HFFc6 (cell line): ENCODE results near the gene SCAANT1. TPM values are rescaled to one million over a fixed set of nuclear protein-coding genes. Genes with fewer than 3 reads are reported as not detected.

Source experiments
- DNase-seq: peaks from one replicate; pipeline ENCODE4 v3.0.0-alpha.2; 2018
- H3K27ac Mint-ChIP-seq: 2 replicates; pipeline ENCODE4 v1.8.0; 2020; ENCODE audit warnings: mild to moderate bottlenecking, mixed read lengths
- H3K27me3 Mint-ChIP-seq: 2 replicates; pipeline ENCODE4 v1.8.0; 2021; ENCODE audit warnings: mild to moderate bottlenecking, moderate library complexity, mixed read lengths; ENCODE audit not compliant: insufficient read depth
- H3K36me3 Mint-ChIP-seq: 2 replicates; pipeline ENCODE4 v1.8.0; 2021; ENCODE audit warnings: low read depth, mixed read lengths
- H3K4me1 Mint-ChIP-seq: 2 replicates; pipeline ENCODE4 v1.8.0; 2020; ENCODE audit warnings: low read depth, mixed read lengths
- H3K4me3 Mint-ChIP-seq: 2 replicates; pipeline ENCODE4 v1.8.0; 2020; ENCODE audit warnings: mild to moderate bottlenecking, moderate library complexity, mixed read lengths
- H3K9me3 Mint-ChIP-seq: 2 replicates; pipeline ENCODE4 v1.8.0; 2020; ENCODE audit warnings: mild to moderate bottlenecking, mixed read lengths
- total RNA-seq, 6 experiments: library from RNA; stranded (reverse); fragmentation: NEBNext Ultra II Directional; extraction: Animal tissue kit (Norgen Biotek cat#: 25700); gene quantifications; 2 replicates in 1 of 6; 3 replicates in 5 of 6; pipeline ENCODE4 v1.2.3, GENCODE V29; 2021
- TF ChIP-seq, protein P1 (sequence below): fragments of 200-600 bp; sonication (generic); IDR thresholded peaks from 2 replicates; pipeline ENCODE4 v1.5.0; 2021; ENCODE audit warnings: antibody characterized with exemption, mild to moderate bottlenecking

The SCAANT1 gene
- total RNA-seq, 6 experiments from 2014 or later: not detected

DNA sequence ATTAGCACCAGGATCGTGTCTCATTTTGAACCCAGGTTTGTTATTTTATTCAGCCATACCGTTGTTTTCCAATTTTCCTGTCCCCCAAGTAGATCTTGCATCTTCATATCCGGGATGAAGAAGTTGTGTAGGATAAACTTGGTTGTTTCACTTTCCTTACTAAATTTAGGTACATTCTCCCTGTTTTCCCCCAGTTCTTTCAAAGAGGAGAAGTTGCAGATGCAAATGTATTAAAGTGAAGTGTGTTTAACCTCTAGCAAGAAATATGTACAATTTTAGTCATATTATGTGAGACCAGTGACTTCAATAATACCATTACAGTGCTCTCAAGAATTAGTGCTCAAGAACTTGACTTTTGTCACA lies 47.2 kb downstream of the SCAANT1 start:
- H3K27ac Mint-ChIP-seq: peak overlapping the region; percentile 88
- TF ChIP-seq, protein P1, sequence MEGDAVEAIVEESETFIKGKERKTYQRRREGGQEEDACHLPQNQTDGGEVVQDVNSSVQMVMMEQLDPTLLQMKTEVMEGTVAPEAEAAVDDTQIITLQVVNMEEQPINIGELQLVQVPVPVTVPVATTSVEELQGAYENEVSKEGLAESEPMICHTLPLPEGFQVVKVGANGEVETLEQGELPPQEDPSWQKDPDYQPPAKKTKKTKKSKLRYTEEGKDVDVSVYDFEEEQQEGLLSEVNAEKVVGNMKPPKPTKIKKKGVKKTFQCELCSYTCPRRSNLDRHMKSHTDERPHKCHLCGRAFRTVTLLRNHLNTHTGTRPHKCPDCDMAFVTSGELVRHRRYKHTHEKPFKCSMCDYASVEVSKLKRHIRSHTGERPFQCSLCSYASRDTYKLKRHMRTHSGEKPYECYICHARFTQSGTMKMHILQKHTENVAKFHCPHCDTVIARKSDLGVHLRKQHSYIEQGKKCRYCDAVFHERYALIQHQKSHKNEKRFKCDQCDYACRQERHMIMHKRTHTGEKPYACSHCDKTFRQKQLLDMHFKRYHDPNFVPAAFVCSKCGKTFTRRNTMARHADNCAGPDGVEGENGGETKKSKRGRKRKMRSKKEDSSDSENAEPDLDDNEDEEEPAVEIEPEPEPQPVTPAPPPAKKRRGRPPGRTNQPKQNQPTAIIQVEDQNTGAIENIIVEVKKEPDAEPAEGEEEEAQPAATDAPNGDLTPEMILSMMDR: no peak

DNA sequence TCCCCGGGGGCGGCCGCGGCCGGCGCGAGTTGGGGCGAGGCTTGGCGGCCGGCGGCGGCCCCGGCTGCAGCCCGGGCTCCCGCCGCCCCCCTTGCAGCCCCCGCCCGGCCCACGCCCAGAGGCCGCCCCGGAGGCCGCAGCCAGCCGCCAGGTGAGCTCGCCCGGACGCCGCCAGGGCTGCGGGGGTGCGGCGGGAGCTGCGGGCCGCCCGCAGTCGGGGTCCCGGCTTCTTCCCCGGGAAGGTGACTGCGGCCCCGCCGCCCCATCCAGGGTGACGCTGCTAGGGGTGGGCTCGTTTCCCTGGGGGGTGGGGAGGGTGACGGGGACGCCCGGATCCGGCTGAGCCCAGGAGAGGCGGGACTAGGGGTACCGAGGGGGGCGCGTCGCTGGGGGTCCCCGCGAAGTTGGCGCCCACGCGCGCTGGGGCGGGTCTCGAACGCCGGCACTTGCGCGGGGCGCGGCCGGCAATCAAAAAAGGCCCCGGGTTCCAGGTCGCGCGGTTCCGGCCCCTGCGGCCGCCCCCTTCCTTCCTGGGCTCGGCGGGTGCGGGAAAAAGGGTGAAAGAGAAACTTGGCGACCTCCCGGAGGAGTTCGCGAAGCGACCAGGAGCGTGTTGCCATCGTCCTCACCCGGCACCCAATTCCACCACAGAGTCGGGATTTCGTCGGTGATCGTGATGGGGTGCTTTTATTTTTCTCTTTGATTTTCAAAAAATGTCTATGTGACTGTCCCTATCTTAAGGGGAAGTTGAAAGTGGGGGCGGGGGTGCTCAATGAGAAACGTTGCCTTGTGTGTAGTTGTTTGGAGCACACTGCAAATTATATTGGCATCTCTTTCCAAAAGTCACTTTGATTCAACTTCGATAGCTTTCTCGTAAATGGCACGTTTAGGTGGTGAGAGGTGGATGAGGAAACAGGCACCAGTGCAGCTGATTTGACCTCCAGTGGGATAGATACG lies 47.9 kb downstream of the SCAANT1 start:
- Mint-ChIP-seq H3K4me1 (peaks cover 37% of the 10 kb centered on the region), H3K36me3 (peaks cover 19% of the 10 kb centered on the region), H3K4me3 (peak overlapping the region; percentile 97), H3K27ac (peak overlapping the region; percentile 88), H3K27me3 (peaks cover 5% of the 10 kb centered on the region), H3K9me3 (no peaks in the 10 kb centered on the region)
- DNase-seq: no peak
- TF ChIP-seq, protein P1: peak; percentile 12; the same call in 1 of the 2 replicates

More for the DNA sequence above, 47.2 kb downstream of the SCAANT1 start:
- Mint-ChIP-seq H3K9me3 (no peaks in the 10 kb centered on the region), H3K36me3 (peaks cover 19% of the 10 kb centered on the region), H3K4me3 (peak overlapping the region; percentile 97), H3K27me3 (peaks cover 5% of the 10 kb centered on the region), H3K4me1 (peaks cover 37% of the 10 kb centered on the region)
- no peak for DNase-seq

DNA sequence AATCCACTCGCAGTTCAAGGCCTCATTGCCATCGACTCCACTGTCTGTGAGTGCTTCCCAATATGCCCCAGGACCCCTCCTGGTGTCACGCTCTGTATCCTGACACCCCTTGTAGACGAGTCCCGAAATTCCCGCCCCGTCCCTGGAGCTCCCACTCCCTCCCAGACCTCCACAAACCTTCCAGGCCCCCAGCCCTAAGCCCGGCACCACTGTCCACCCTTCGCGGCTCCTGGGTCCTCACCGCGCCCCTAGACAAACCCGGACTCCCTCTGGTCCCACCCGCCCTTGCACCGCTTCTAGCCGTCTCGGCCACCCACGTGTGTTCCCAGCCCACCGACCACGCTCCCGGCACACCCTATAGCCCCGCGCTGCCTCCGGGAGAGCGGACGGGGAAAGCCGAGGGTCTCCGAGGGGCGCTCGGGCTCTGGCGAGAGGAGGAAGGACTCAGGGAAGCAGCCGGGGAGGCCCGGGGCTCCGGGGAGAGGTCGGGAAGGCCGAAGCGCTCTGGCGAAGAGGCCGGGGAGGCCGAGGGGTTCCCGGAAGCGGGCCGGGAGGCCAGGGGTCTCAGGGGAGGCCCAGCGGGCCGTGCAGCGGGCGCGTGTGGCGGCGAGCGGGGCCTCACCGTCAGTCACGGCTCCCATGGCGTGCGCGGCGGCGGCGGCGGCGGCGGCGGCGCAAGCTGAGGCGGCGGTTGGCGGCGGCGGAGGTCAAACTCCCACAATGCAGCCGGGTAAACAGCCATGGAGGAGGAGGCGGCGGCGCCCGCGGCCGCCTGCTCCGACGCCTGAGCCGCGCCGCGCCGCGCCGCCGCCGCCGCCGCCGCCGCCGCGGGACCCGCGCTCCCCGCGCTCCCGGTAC lies 48.8 kb downstream of the SCAANT1 start, which contains the start of the genes ATXN7 and THOC7:
Gene ATXN7, plus strand, starts transcription at position 718 of the 858 bp plus-strand sequence. CDS start 48,732 bp downstream, outside the sequence.
Gene THOC7, minus strand, starts transcription at position 656 of the 858 bp plus-strand sequence. Its CDS starts 15 bp downstream, at position 641.
- peak; percentile 45 for DNase-seq
- H3K4me3 Mint-ChIP-seq: peak within 1 kb of the TSS; percentile 97
- H3K36me3 Mint-ChIP-seq: peaks cover 19% of the 10 kb centered on the region
- H3K4me1 Mint-ChIP-seq: peaks cover 37% of the 10 kb centered on the region
- no peaks in the 10 kb centered on the region for H3K9me3 Mint-ChIP-seq
- TF ChIP-seq, protein P1: no peak
- peaks cover 5% of the 10 kb centered on the region for H3K27me3 Mint-ChIP-seq
- peak within 1 kb of the TSS; percentile 91 for H3K27ac Mint-ChIP-seq

DNA sequence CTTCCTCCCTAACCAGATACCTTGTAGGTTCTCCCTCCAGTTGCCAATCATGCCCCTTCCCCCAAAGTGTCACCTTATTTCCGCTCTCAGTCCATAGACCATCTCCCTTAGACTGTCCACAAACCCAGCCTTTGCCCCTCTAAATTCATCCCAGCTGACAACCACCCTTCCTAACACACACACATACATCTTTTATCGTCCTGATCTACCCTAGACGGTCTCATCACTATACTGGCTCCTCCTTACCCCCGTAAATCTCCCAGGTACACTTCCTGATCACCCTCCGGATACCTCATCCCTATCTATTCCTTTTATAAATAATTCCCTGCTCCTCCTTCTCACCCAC lies 49.4 kb downstream of the SCAANT1 start:
- peaks cover 5% of the 10 kb centered on the region for H3K27me3 Mint-ChIP-seq
- TF ChIP-seq, protein P1: no peak
- no peaks in the 10 kb centered on the region for H3K9me3 Mint-ChIP-seq
- H3K4me3 Mint-ChIP-seq: peak overlapping the region; percentile 89
- H3K36me3 Mint-ChIP-seq: peaks cover 19% of the 10 kb centered on the region
- DNase-seq: no peak
- H3K4me1 Mint-ChIP-seq: peaks cover 39% of the 10 kb centered on the region
- peak overlapping the region; percentile 91 for H3K27ac Mint-ChIP-seq

Other genes starting within 250 kb of the SCAANT1 start
- not detected for gene C3orf49, start 93.1 kb downstream of the SCAANT1 start, total RNA-seq
- gene THOC7, start 48.6 kb downstream of the SCAANT1 start, total RNA-seq: 10 to 100 TPM; 68.2 to 82.5 (median 74.3) TPM
- 10 to 100 TPM; 11.5 to 18.4 (median 15.2) TPM for gene ATXN7, start 48.5 kb downstream of the SCAANT1 start, total RNA-seq
- gene PSMD6, start 111.1 kb upstream of the SCAANT1 start, total RNA-seq: 100 to 1,000 TPM; 101 to 123 (median 113) TPM